ENCODE data around the gene WNK1. TPM values are rescaled to one million over a fixed set of nuclear protein-coding genes. Genes with fewer than 3 reads are reported as not detected.

WNK1 gene
- total and polyA plus RNA-seq, 2 of the 8 experiments (the other 6 are each of a cell fraction or from before 2014, with no cell fraction given) = 88.2 to 157 TPM

GRCh38 chr12:903055-903454 is 150.7 kb downstream of the WNK1 start:
- ChIA-PET CTCF (ENCODE audit: partially characterized antibody) (interaction anchor here (1.2 kb wide), 1 partner anchor 332 kb away, joined by 3 read pairs; no protein-coding TSS in a partner anchor), POLR2A (ENCODE audit: partially characterized antibody) (no interaction called here)
- Histone ChIP-seq H3K79me1 (ENCODE audit: low read depth, low read length) (no peaks in the 10 kb centered on the region; the same call in 1 of the 2 replicates), H3K9ac (replicated peaks in 1 of 4; ENCODE audit: extremely low read depth in 1 of 4, low read depth in 3 of 4, low read length in 3 of 4) (peak overlapping the region in 1 of 4 experiments; percentile 43; a peak in 1 of 7 replicates), H3K27me3 (replicated peaks in 1 of 4; ENCODE audit: control insufficient read depth in 3 of 4, extremely low read depth in 1 of 4, insufficient read depth in 3 of 4, low read length in 3 of 4) (no peaks in the 10 kb centered on the region), H2AFZ (ENCODE audit: low read length) (no peak overlapping the region), H2AK5ac (ENCODE audit: low read depth, low read length) (no peak overlapping the region), H2BK20ac (ENCODE audit: low read length) (no peak overlapping the region), H3K56ac (replicated peaks; ENCODE audit: insufficient read length, low read depth, low read length) (no peak overlapping the region), H4K8ac (ENCODE audit: extremely low read depth, insufficient read depth, low read length) (no peak overlapping the region), H3K23me2 (ENCODE audit: low read depth, low read length) (no peaks in the 10 kb centered on the region; the same call in 1 of the 2 replicates), H3K27ac (ENCODE audit: low read depth, low read length) (no peak overlapping the region), H3K4me1 (replicated peaks in 1 of 4; ENCODE audit: control insufficient read depth in 3 of 4, insufficient read depth in 4 of 4, low read length in 3 of 4) (no peaks in the 10 kb centered on the region), H2BK12ac (ENCODE audit: low read depth, low read length) (no peak overlapping the region), H3K23ac (ENCODE audit: insufficient read length) (no peak overlapping the region), H4K20me1 (replicated peaks in 1 of 2; ENCODE audit: control insufficient read depth in 1 of 2, insufficient read depth in 2 of 2, low read length in 2 of 2) (peaks cover 4 to 8% of the 10 kb centered on the region in 2 experiments), H2BK120ac (replicated peaks; ENCODE audit: low read depth, low read length) (no peak overlapping the region), H2BK15ac (ENCODE audit: low read length) (no peak overlapping the region), H3K14ac (ENCODE audit: insufficient read length) (no peak overlapping the region), H2BK5ac (ENCODE audit: low read depth, low read length) (no peak overlapping the region), H3K79me2 (ENCODE audit: control insufficient read depth in 1 of 2, insufficient read depth in 2 of 2, low read length in 2 of 2) (no peaks in the 10 kb centered on the region), H3K18ac (ENCODE audit: extremely low read depth, low read length) (no peak overlapping the region), H3K4ac (replicated peaks; ENCODE audit: insufficient read length, low read depth, low read length) (no peak overlapping the region), H3K9me3 (ENCODE audit: insufficient read depth in 2 of 2, low read depth in 1 of 2, low read length in 1 of 2) (no peaks in the 10 kb centered on the region), H3K4me2 (ENCODE audit: insufficient read depth in 1 of 2, low read depth in 2 of 2, low read length in 2 of 2) (no peak overlapping the region), H3K4me3 (ENCODE audit: extremely low read depth in 1 of 4, insufficient read depth in 2 of 4, low read depth in 3 of 4, low read length in 4 of 4) (no peak overlapping the region), H4K5ac (ENCODE audit: insufficient read length, low read depth, low read length) (no peak overlapping the region), H3K36me3 (ENCODE audit: control insufficient read depth in 2 of 4, insufficient read depth in 4 of 4, low read length in 3 of 4) (peaks cover 10 to 68% (median 43%) of the 10 kb centered on the region in 4 experiments; a peak in 7 of 8 replicates), H4K91ac (replicated peaks; ENCODE audit: insufficient read length, low read length) (no peak overlapping the region)
- whole genome bisulfite sequencing, 2 experiments (ENCODE audit: extremely low coverage in 1 of 2, insufficient coverage in 1 of 2, insufficient read length in 1 of 2, insufficient replicate concordance in 2 of 2, low coverage in 1 of 2, low lambda C conversion rate in 2 of 2, missing lambda C conversion rate in 1 of 2) = 88% methylated on average over 5 of the region's 5 CpGs; no CpG with 5 or more reads in 1 of the 2 experiments
- DNase-seq (ENCODE audit: low read depth in 1 of 2, low spot score in 2 of 2) (no peak), FAIRE-seq (no peak)
- TF ChIP-seq CTBP2 (IDR thresholded peaks at IDR 0.05; ENCODE audit: borderline replicate concordance, insufficient read depth, insufficient read length, low read length) (no peak), BCL11A (IDR thresholded peaks at IDR 0.05; ENCODE audit: low read depth in 2 of 2, low read length in 2 of 2) (no peak), HDAC6 (IDR thresholded peaks at IDR 0.05; ENCODE audit: low read depth, low read length) (no peak), TEAD4 (IDR thresholded peaks at IDR 0.05; ENCODE audit: low read depth, low read length) (no peak), KDM4A (IDR thresholded peaks at IDR 0.05; ENCODE audit: low read depth, low read length, severe bottlenecking) (no peak), CBX5 (IDR thresholded peaks at IDR 0.05; ENCODE audit: low read depth, low read length) (no peak), CHD2 (IDR thresholded peaks at IDR 0.05; ENCODE audit: low read length) (no peak), SIN3A (conservative IDR thresholded peaks at IDR 0.05 in 1 of 2, IDR thresholded peaks at IDR 0.05 in 1 of 2; ENCODE audit: low read depth in 1 of 2, low read length in 2 of 2) (no peak), KDM5A (IDR thresholded peaks at IDR 0.05; ENCODE audit: low read length) (no peak), EZH2 (IDR thresholded peaks at IDR 0.05; ENCODE audit: low read depth, low read length, severe bottlenecking) (no peak), ASH2L (IDR thresholded peaks at IDR 0.05; ENCODE audit: low read length) (no peak), KDM1A (IDR thresholded peaks at IDR 0.05; ENCODE audit: borderline replicate concordance, low read length) (no peak), GTF2F1 (IDR thresholded peaks at IDR 0.05; ENCODE audit: borderline replicate concordance, low read depth, low read length) (no peak), JUN (IDR thresholded peaks at IDR 0.05; ENCODE audit: low read depth, low read length) (no peak)

Measured in H1 (cell line).